ENCODE results near the gene COPB2. TPM values are rescaled to one million over a fixed set of nuclear protein-coding genes. Genes with fewer than 3 reads are reported as not detected.

The COPB2 gene
- total RNA-seq, 1 experiment from 2014 or later, result 138 TPM

- Histone ChIP-seq H3K9me3 (ENCODE audit: low read depth, low read length, poor library complexity, severe bottlenecking) (no peaks in the 10 kb centered on the region), H3K4me1 (ENCODE audit: insufficient read depth, low read length, poor library complexity, severe bottlenecking) (no peaks in the 10 kb centered on the region), H3K27me3 (replicated peaks; ENCODE audit: insufficient read depth, low read depth, low read length, poor library complexity) (no peaks in the 10 kb centered on the region), H3K4me3 (ENCODE audit: low read depth, low read length, poor library complexity, severe bottlenecking) (no peak overlapping the region), H3K27ac (ENCODE audit: low read depth, low read length, poor library complexity, severe bottlenecking) (no peak overlapping the region), H3K36me3 (ENCODE audit: insufficient read depth, low read length, poor library complexity, severe bottlenecking) (no peaks in the 10 kb centered on the region)
- no peak for DNase-seq (ENCODE audit: low spot score)
- no TSS peak for BruUV-seq (replicated peaks)
- TF ChIP-seq EZH2 (IDR thresholded peaks at IDR 0.05; ENCODE audit: borderline replicate concordance, low read depth, low read length, poor library complexity, severe bottlenecking), result no peak
- TF ChIP-seq CTCF (conservative IDR thresholded peaks at IDR 0.05; ENCODE audit: low read depth, low read length), result no peak
- POLR2A ChIA-PET (ENCODE audit: low non-redundant PET), result no interaction called here
- intact Hi-C loops (cut with micrococcal nuclease; ENCODE audit: unreplicated experiment), result no loop called here
- CTCF ChIA-PET, result no interaction called here
These were observed 31.6 kb upstream of the COPB2 start for GRCh38 chr3:139421040-139421439.

- BruUV-seq (replicated peaks), result no TSS peak
- Histone ChIP-seq H3K4me3 (ENCODE audit: low read depth, low read length, poor library complexity, severe bottlenecking) (no peak overlapping the region), H3K9me3 (ENCODE audit: low read depth, low read length, poor library complexity, severe bottlenecking) (peaks cover 3% of the 10 kb centered on the region), H3K27me3 (replicated peaks; ENCODE audit: insufficient read depth, low read depth, low read length, poor library complexity) (no peaks in the 10 kb centered on the region), H3K27ac (ENCODE audit: low read depth, low read length, poor library complexity, severe bottlenecking) (no peak overlapping the region), H3K36me3 (ENCODE audit: insufficient read depth, low read length, poor library complexity, severe bottlenecking) (no peaks in the 10 kb centered on the region), H3K4me1 (ENCODE audit: insufficient read depth, low read length, poor library complexity, severe bottlenecking) (no peaks in the 10 kb centered on the region)
- TF ChIP-seq CTCF (conservative IDR thresholded peaks at IDR 0.05; ENCODE audit: low read depth, low read length) (no peak), EZH2 (IDR thresholded peaks at IDR 0.05; ENCODE audit: borderline replicate concordance, low read depth, low read length, poor library complexity, severe bottlenecking) (no peak)
- POLR2A ChIA-PET (ENCODE audit: low non-redundant PET), result no interaction called here
- CTCF ChIA-PET, result no interaction called here
- intact Hi-C loops (cut with micrococcal nuclease; ENCODE audit: unreplicated experiment), result no loop called here
- DNase-seq (ENCODE audit: low spot score), result no peak
These were observed 28.7 kb upstream of the COPB2 start for GRCh38 chr3:139418144-139418543.

- H3K9me3 ChIP-seq (ENCODE audit: low read depth, low read length, poor library complexity, severe bottlenecking), result peaks cover 11% of the 10 kb centered on the region
- H3K4me1 ChIP-seq (ENCODE audit: insufficient read depth, low read length, poor library complexity, severe bottlenecking), result no peaks in the 10 kb centered on the region
- no peaks in the 10 kb centered on the region for H3K36me3 ChIP-seq (ENCODE audit: insufficient read depth, low read length, poor library complexity, severe bottlenecking)
- no peak overlapping the region for H3K27ac ChIP-seq (ENCODE audit: low read depth, low read length, poor library complexity, severe bottlenecking)
- intact Hi-C loops (cut with micrococcal nuclease; ENCODE audit: unreplicated experiment), result no loop called here
- BruUV-seq (replicated peaks), result no TSS peak
- H3K4me3 ChIP-seq (ENCODE audit: low read depth, low read length, poor library complexity, severe bottlenecking), result no peak overlapping the region
- ChIA-PET CTCF (no interaction called here), POLR2A (ENCODE audit: low non-redundant PET) (interaction anchor here (0.6 kb wide), 1 partner anchor 14 kb away, joined by 4 read pairs; no protein-coding TSS in a partner anchor)
- no peak for DNase-seq (ENCODE audit: low spot score)
- no peak for TF ChIP-seq EZH2 (IDR thresholded peaks at IDR 0.05; ENCODE audit: borderline replicate concordance, low read depth, low read length, poor library complexity, severe bottlenecking)
- no peak for TF ChIP-seq CTCF (conservative IDR thresholded peaks at IDR 0.05; ENCODE audit: low read depth, low read length)
- no peaks in the 10 kb centered on the region for H3K27me3 ChIP-seq (replicated peaks; ENCODE audit: insufficient read depth, low read depth, low read length, poor library complexity)
These were observed 26.8 kb upstream of the COPB2 start for GRCh38 chr3:139416275-139416674.

All from A673 (cell line).